Dendritic cell treated with granulocyte-macrophage colony-stimulating factor and Interleukin-4, amounts not matched to agents 40 ng/mL and 50 ng/mL, for 4 days (primary cell): ENCODE data around the gene RFXANK.
"Not testable (repeated sequence)": the region's sequence is repeated elsewhere in the genome, so short reads cannot be mapped to it uniquely, and the experiment has no call there.

Source experiments
- H3K27ac Mint-ChIP-seq: one replicate; pipeline ENCODE4 v1.8.0; 2022; ENCODE audit warnings: mild to moderate bottlenecking, mixed read lengths
- H3K27me3 Mint-ChIP-seq: one replicate; pipeline ENCODE4 v1.8.0; 2022; ENCODE audit warnings: mild to moderate bottlenecking, mixed read lengths
- H3K36me3 Mint-ChIP-seq: one replicate; pipeline ENCODE4 v1.8.0; 2022; ENCODE audit warnings: low read depth, mixed read lengths
- H3K4me1 Mint-ChIP-seq: one replicate; pipeline ENCODE4 v1.8.0; 2022; ENCODE audit warnings: low read depth, mixed read lengths
- H3K4me3 Mint-ChIP-seq: one replicate; pipeline ENCODE4 v1.8.0; 2022; ENCODE audit warnings: mild to moderate bottlenecking, moderate library complexity, mixed read lengths
- H3K9me3 Mint-ChIP-seq: one replicate; pipeline ENCODE4 v1.8.0; 2022; ENCODE audit warnings: mixed read lengths
- intact Hi-C: fragments of 100-400 bp; cut with micrococcal nuclease; formaldehyde crosslinking; loops from one replicate; pipeline ENCODE4 v1.15.0; 2022

Gene RFXANK, protein sequence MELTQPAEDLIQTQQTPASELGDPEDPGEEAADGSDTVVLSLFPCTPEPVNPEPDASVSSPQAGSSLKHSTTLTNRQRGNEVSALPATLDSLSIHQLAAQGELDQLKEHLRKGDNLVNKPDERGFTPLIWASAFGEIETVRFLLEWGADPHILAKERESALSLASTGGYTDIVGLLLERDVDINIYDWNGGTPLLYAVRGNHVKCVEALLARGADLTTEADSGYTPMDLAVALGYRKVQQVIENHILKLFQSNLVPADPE

GRCh38 chr19:19192078-19192882 lies at the start of gene RFXANK, which contains the start of gene BORCS8:
Gene RFXANK, plus strand, starts transcription at chr19:19192258. Its CDS starts 1,689 bp downstream, at chr19:19193947.
Gene BORCS8, minus strand, starts transcription at chr19:19192152. Its CDS starts 35 bp downstream, at chr19:19192117.
- H3K27ac Mint-ChIP-seq, result peak within 1 kb of the TSS; percentile 99
- intact Hi-C loops, result loop anchor here (1.0 to 2.0 kb wide), 2 partner anchors 11 to 33 kb away; partner anchors contain the start of gene NR2C2AP
- H3K4me1 Mint-ChIP-seq, result peaks cover 48% of the 10 kb centered on the region

DNA sequence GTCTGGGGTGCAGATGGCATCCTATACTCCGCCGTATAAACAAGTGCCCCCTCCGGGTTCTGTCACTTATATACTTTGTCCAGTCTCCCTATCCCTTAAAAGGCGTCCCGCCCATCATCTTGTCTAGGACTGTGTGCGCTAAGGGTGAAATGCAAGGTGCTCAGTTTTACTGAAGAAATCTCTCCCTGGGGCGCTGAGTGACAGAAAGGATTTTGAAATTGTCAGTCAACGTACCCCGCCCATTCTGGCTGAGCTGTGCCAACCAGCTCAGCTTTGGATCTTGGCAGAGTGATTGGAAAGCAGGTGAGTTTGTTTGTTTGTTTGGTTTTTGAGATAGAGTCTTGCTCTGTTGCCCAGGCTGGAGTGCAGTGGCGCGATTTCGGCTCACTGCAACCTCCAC lies 49.7 kb upstream of the RFXANK start:
- Mint-ChIP-seq H3K36me3 (peaks cover 24% of the 10 kb centered on the region), H3K27ac (no peak overlapping the region), H3K27me3 (peaks cover 8% of the 10 kb centered on the region), H3K4me3 (no peak overlapping the region), H3K4me1 (peaks cover 18% of the 10 kb centered on the region), H3K9me3 (no peaks in the 10 kb centered on the region)
- intact Hi-C loops, result no loop called here

More at GRCh38 chr19:19192078-19192882, at the start of gene RFXANK, which contains the start of gene BORCS8:
- H3K36me3 Mint-ChIP-seq, result peaks cover 85% of the 10 kb centered on the region
- H3K9me3 Mint-ChIP-seq, result peaks cover under 1% of the 10 kb centered on the region
- H3K4me3 Mint-ChIP-seq, result peak within 1 kb of the TSS; percentile 91
- no peaks in the 10 kb centered on the region for H3K27me3 Mint-ChIP-seq

DNA sequence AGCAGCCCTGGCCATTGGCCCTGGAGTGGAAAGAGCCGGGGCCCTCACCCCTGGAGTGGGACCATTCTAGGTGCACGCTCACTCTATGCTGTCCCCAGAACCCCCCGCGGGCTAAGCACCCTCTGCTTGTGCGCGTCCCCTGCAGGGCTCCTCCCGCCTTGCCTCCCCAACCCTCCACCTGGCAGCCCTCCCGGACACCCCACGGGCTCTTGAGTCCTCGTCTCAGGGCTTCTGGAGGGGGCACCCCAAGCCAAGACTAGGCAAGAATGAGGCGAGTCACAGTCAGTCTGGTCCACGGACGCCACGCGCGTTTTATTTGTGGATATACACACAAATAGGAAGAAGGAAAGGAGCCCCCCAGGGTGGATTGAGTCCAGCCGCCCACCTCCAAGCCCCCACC lies 46.8 kb upstream of the RFXANK start:
- Mint-ChIP-seq H3K9me3 (no peaks in the 10 kb centered on the region), H3K27ac (no peak overlapping the region), H3K36me3 (peaks cover 43% of the 10 kb centered on the region), H3K4me1 (peaks cover 5% of the 10 kb centered on the region), H3K4me3 (no peak overlapping the region), H3K27me3 (peaks cover 1% of the 10 kb centered on the region)
- intact Hi-C loops, result no loop called here

DNA sequence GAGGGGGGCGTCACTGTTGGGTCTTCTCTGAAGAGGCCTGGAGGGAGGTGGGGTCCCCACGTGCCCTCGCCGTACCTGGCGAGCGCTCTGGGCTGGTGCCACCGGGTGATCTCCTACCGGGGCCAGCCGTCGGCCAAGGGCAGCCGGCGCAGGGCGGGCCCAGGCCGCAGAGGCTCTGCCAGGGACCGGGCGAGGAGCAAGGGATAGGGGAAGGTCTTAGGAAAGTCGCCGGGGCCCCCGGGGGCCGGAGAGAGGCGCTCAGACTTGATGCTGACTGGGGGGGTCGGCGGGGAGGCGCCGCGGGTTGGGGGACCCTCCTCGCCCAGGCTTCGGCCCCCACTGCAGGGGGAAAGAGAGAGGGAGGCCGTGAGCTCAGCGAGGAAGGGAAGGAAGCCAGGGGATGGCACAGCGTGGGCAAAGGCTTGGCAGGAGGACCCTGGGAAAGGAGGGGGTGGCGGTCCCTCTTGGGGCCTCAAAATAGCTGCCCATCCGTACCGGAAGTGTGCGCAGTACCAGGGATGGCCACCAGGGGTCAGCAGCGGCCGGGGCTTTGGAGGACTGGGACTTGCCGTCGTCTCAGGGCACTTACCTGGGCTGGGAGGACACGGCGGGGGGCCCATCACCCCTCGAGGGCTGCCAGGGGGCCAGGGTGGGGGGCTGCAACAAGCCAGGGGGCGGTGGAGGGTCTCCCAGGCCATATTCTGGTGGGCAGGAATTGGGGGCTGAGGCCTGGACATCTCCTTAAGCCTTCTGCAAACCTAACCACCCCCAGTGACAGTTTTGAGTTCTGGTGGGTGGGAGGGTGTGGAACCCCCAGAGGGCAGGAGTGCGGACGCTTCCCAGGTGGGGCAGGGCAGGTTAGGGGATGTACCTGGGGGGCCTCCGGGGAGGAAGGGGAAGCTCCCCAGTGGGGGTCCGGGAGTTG lies 46.1 kb upstream of the RFXANK start:
- H3K27ac Mint-ChIP-seq, result no peak overlapping the region
- peaks cover 5% of the 10 kb centered on the region for H3K4me1 Mint-ChIP-seq
- peaks cover 43% of the 10 kb centered on the region for H3K36me3 Mint-ChIP-seq
- H3K4me3 Mint-ChIP-seq, result no peak overlapping the region
- intact Hi-C loops, result loop anchor here (1.0 to 2.0 kb wide), 3 partner anchors 29 to 343 kb away; no protein-coding TSS in a partner anchor
- peaks cover 1% of the 10 kb centered on the region for H3K27me3 Mint-ChIP-seq
- no peaks in the 10 kb centered on the region for H3K9me3 Mint-ChIP-seq

GRCh38 chr19:19146865-19147264 lies 45.2 kb upstream of the RFXANK start:
- H3K27ac Mint-ChIP-seq, result no peak overlapping the region
- no peak overlapping the region for H3K4me3 Mint-ChIP-seq
- intact Hi-C loops, result loop anchor here (1.0 to 2.0 kb wide), 3 partner anchors 28 to 342 kb away; no protein-coding TSS in a partner anchor
- peaks cover 43% of the 10 kb centered on the region for H3K36me3 Mint-ChIP-seq
- H3K9me3 Mint-ChIP-seq, result no peaks in the 10 kb centered on the region
- no peaks in the 10 kb centered on the region for H3K27me3 Mint-ChIP-seq
- peaks cover 5% of the 10 kb centered on the region for H3K4me1 Mint-ChIP-seq

- H3K36me3 Mint-ChIP-seq, result peaks cover 43% of the 10 kb centered on the region
- H3K27ac Mint-ChIP-seq, result no peak overlapping the region
- H3K4me1 Mint-ChIP-seq, result peaks cover 5% of the 10 kb centered on the region
- H3K4me3 Mint-ChIP-seq, result no peak overlapping the region
- H3K27me3 Mint-ChIP-seq, result no peaks in the 10 kb centered on the region
- no peaks in the 10 kb centered on the region for H3K9me3 Mint-ChIP-seq
- intact Hi-C loops, result loop anchor here (2.0 kb wide), 1 partner anchor 341 kb away; no protein-coding TSS in a partner anchor
These were observed 44.7 kb upstream of the RFXANK start for GRCh38 chr19:19147344-19147743.

- H3K36me3 Mint-ChIP-seq, result peaks cover 43% of the 10 kb centered on the region
- intact Hi-C loops, H3K4me1 Mint-ChIP-seq, H3K27ac Mint-ChIP-seq, H3K4me3 Mint-ChIP-seq, H3K27me3 Mint-ChIP-seq, H3K9me3 Mint-ChIP-seq: not testable (repeated sequence)
These were observed 43.6 kb upstream of the RFXANK start for GRCh38 chr19:19148504-19148903.

DNA sequence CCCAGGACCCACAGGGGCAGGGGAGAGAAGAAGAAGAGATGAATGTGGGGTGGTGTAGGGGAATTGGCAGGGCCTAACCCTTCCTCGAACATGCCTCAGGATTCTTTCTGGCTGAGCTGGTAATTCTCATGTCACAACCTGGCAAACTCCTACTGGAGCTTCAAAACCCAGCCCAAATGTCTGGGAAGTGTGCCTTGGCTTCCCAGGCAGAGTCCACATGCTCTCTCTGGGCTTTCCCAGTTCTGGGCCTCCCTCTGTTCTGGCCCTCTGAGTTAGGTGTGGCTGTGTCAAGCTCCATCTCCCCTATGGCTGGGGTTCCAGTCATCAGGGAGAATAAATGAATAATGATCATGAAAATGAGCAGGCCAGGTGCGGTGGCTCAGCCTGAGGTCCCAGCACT lies 42.6 kb upstream of the RFXANK start:
- H3K36me3 Mint-ChIP-seq, result peaks cover 43% of the 10 kb centered on the region
- no peaks in the 10 kb centered on the region for H3K9me3 Mint-ChIP-seq
- H3K27me3 Mint-ChIP-seq, result no peaks in the 10 kb centered on the region
- H3K27ac Mint-ChIP-seq, result no peak overlapping the region
- no peak overlapping the region for H3K4me3 Mint-ChIP-seq
- intact Hi-C loops, result no loop called here
- H3K4me1 Mint-ChIP-seq, result peaks cover 5% of the 10 kb centered on the region

DNA sequence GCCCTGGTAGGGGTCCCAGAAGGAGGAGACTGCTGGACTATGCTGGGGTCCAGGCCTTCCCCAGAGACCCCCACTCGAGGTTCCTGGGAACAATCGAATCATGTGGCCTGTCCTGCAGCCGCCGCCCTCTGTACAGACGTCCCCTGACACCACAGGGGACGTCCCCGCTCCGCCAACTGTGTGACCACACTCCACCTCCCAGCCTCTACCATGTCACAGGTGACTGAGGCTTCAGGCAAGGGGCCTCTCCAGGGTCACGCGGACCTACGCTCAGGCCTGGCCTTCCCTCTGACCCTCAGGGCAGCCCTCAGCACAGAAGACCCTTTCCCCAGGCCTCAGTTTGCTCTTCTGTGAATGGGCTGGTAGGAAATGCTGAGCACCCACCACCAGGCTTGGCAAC lies 40.6 kb upstream of the RFXANK start:
- Mint-ChIP-seq H3K27ac (no peak overlapping the region), H3K4me3 (no peak overlapping the region)

DNA sequence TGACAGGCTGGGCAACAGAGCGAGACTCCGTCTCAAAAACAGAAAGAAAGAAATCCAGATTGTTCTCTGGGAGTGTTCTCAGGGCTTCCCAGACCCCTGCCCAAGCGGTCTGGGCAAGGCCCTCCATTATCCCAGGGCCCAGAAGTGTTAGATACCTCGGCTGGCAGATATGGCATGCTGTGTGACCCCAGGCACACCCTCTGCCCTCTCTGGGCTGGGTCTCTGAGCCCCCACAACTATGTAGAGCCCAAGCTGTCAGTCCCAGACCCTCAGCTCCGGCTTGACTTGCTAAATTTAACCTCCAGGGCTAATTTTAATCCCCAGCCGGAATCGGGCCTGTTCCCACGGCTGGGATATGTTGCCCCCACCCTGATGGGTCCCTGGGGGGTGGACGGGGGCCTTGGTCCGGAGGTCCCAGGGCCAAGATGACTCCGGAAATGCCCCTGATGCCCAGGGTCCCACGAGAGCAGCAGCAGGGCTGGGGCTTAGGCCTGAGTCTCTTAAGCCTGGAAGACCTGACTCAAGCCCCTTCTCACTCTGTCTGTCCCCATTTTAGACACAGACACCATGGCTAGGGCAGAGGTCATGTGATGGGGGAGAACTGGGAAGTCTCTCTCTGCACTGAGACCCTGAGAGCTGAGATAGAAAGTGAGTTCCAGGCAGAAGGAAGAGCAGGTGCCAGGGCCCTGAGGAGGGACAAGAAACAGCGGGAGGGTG lies 39.2 kb upstream of the RFXANK start:
- Mint-ChIP-seq H3K27ac (no peak overlapping the region), H3K27me3 (no peaks in the 10 kb centered on the region)

More for the DNA sequence above, 40.6 kb upstream of the RFXANK start:
- H3K27me3 Mint-ChIP-seq, result no peaks in the 10 kb centered on the region
- intact Hi-C loops, result no loop called here
- peaks cover 46% of the 10 kb centered on the region for H3K36me3 Mint-ChIP-seq
- H3K9me3 Mint-ChIP-seq, result no peaks in the 10 kb centered on the region
- no peaks in the 10 kb centered on the region for H3K4me1 Mint-ChIP-seq

GRCh38 chr19:19154768-19155494 lies 37.1 kb upstream of the RFXANK start:
- no peaks in the 10 kb centered on the region for H3K9me3 Mint-ChIP-seq
- H3K36me3 Mint-ChIP-seq, result peaks cover 27% of the 10 kb centered on the region
- no peaks in the 10 kb centered on the region for H3K4me1 Mint-ChIP-seq
- H3K4me3 Mint-ChIP-seq, result no peak overlapping the region
- no peak overlapping the region for H3K27ac Mint-ChIP-seq
- no peaks in the 10 kb centered on the region for H3K27me3 Mint-ChIP-seq
- intact Hi-C loops, result no loop called here

More for the DNA sequence above, 39.2 kb upstream of the RFXANK start:
- Mint-ChIP-seq H3K9me3 (no peaks in the 10 kb centered on the region), H3K4me1 (no peaks in the 10 kb centered on the region), H3K36me3 (peaks cover 38% of the 10 kb centered on the region), H3K4me3 (no peak overlapping the region)
- intact Hi-C loops, result no loop called here

GRCh38 chr19:19155495-19156219 lies 36.4 kb upstream of the RFXANK start:
- H3K27me3 Mint-ChIP-seq, result no peaks in the 10 kb centered on the region
- H3K9me3 Mint-ChIP-seq, result no peaks in the 10 kb centered on the region
- H3K36me3 Mint-ChIP-seq, result peaks cover 24% of the 10 kb centered on the region
- intact Hi-C loops, result no loop called here
- no peak overlapping the region for H3K4me3 Mint-ChIP-seq
- no peak overlapping the region for H3K27ac Mint-ChIP-seq
- no peaks in the 10 kb centered on the region for H3K4me1 Mint-ChIP-seq
